Lower leg skin (tissue), 4 donors: Measurements from ENCODE around the gene RENBP. TPM values are rescaled to one million over a fixed set of nuclear protein-coding genes. Genes with fewer than 3 reads are reported as not detected.
A peak's percentile ranks its signal among the peaks of the same experiment; 100 is the strongest.

Source experiments
- DNase-seq, 2 donors: peaks; one replicate each; pipeline ENCODE4 v3.0.0-alpha.2; 2019; ENCODE audit warnings: low spot score in 2 of 2
- H3K4me3 ChIP-seq: fragments of 200-600 bp; sonication (generic); 2 replicates; pipeline ENCODE4 v1.5.1; 2017; ENCODE audit warnings: mild to moderate bottlenecking, low read depth; ENCODE audit not compliant: poor library complexity, severe bottlenecking
- CTCF ChIP-seq, 3 donors: fragments of 450-650 bp; IDR thresholded peaks; one replicate each; pipeline ENCODE4 v1.5.1; 2016; ENCODE audit warnings: antibody characterized with exemption in 3 of 3, mild to moderate bottlenecking in 3 of 3, moderate library complexity in 2 of 3
- POLR2A ChIP-seq, 2 donors: fragments of 450-650 bp; IDR thresholded peaks; one replicate each; pipeline ENCODE4 v1.6.1; 2016 to 2017; ENCODE audit warnings: antibody characterized with exemption in 2 of 2, mild to moderate bottlenecking in 1 of 2, moderate library complexity in 1 of 2
- WGBS, 2 donors: methylation state at CpG; one replicate each; pipeline ENCODE4 v1.1.5; 2018; 5-methylcytosine and 5-hydroxymethylcytosine counted together
- intact Hi-C: fragments of 100-400 bp; cut with DNase I; formaldehyde crosslinking; loops from one replicate; pipeline ENCODE4 v1.15.0; 2023; ENCODE audit warnings: low total_unique reads
- total RNA-seq, 4 donors: library from RNA; depleted of rRNA; stranded (reverse); fragments of >200 nt; gene quantifications; one replicate each; pipeline ENCODE4 v1.1.0, GENCODE V29; 2016

The RENBP gene
- total RNA-seq, 4 donors from 2014 or later: 0.76 to 11.8 (median 4.2) TPM

DNA sequence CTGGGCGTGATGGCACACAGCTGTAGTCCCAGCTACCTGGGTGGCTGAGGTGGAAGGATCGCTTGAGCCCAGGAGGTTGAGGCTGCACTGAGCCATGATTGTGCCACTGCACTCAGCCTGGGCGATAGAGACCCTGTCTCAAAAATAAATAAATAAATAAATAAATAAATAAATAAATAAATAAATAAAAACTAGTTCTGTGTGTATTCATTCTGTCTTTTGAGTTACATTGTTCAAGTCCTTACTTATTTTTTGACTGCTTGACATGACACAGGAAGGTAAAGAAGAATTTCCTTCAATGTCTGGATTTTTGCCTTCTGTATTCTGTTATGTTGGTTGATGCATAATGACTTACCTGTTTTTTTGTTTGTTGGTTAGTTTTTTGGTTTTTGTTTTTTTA, 7.4 kb downstream of the RENBP start:
- no peak for DNase-seq
- intact Hi-C loops: no loop called here
- WGBS, 2 donors: 82 to 100% methylated on average over 2 to 3 of the region's 3 CpGs
- TF ChIP-seq POLR2A (IDR thresholded peaks at IDR 0.05): no peak
- no peak for TF ChIP-seq CTCF (IDR thresholded peaks at IDR 0.05)
- no peak overlapping the region for H3K4me3 ChIP-seq

DNA sequence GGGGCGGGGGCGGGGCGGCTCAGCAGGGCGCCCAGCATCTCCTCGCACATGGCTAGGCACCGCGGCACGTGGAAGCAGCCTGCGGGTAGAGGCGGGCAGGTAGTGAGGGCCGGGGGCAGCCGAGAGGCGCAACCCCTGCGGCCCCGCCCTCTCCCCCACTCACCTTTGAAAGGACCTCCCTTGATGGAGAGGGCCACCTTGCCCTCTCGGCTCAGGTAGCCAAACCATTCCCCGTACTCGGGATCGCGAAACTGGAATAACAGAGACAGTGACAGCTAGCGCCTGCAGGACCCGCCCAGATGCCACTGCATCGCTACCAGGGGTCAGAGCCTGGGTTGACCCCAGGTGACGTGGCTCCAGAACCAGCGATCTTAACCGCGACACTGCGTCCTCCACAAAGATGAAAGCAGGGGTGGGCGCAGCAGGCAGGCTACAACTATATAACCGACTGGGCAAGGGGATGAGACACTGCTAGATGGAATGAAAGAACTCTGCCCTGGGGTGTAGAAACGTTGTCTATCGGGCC, 9.1 kb downstream of the RENBP start:
- 30 to 40% methylated on average over 2 to 28 of the region's 32 CpGs for WGBS, 2 donors
- H3K4me3 ChIP-seq: no peak overlapping the region
- intact Hi-C loops: no loop called here
- TF ChIP-seq CTCF (IDR thresholded peaks at IDR 0.05) (no peak), POLR2A (IDR thresholded peaks at IDR 0.05) (no peak)
- no peak for DNase-seq

- WGBS, 2 donors: 31% methylated on average over 52 of the region's 87 CpGs; no CpG with 5 or more reads in 1 of the 2 donors
- H3K4me3 ChIP-seq: peak within 1 kb of the TSS; percentile 58
- DNase-seq: no peak
- intact Hi-C loops: no loop called here
- TF ChIP-seq CTCF (IDR thresholded peaks at IDR 0.05): no peak
- no peak for TF ChIP-seq POLR2A (IDR thresholded peaks at IDR 0.05)
Measured at GRCh38 chrX:153934762-153935325, 9.6 kb downstream of the RENBP start, which contains the start of gene NAA10. Gene NAA10 (minus strand): TSS chrX:153935037. CDS start chrX:153934904, 133 bp downstream.

DNA sequence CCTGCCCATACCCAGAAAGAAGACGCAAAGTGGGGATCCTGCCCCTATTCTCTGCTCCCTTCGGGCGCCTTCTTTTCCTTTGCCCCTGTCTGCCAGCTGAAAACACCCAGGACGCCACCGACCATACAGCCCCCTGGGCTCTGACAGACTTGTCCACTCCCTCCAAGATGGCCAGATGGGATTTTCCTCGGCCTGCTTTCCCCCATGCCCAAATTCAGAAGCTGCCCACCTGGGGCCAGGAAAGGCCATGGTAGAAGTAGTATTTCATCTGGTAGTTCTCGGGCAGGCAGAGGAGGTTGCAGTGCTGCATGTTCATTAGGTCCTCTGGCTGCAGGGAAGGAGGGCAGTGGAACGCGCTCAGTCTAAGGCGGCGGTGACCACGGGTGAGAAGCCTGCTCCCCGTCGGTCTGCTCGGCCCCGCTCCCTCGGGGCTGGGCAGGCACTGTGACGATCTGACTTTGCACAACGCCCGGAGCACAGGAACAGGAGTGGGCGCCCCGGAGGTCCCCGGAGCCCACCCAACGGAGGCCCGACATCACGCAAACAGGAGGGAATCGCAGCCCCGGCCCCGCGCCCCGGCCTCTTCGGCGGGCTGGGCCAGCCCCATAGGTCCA, 10.2 kb downstream of the RENBP start:
- H3K4me3 ChIP-seq: peak overlapping the region; percentile 58
- intact Hi-C loops: no loop called here
- WGBS, 2 donors: 10 to 26% methylated on average over 6 to 29 of the region's 33 CpGs
- no peak for DNase-seq
- TF ChIP-seq CTCF (IDR thresholded peaks at IDR 0.05): no peak
- no peak for TF ChIP-seq POLR2A (IDR thresholded peaks at IDR 0.05)

DNA sequence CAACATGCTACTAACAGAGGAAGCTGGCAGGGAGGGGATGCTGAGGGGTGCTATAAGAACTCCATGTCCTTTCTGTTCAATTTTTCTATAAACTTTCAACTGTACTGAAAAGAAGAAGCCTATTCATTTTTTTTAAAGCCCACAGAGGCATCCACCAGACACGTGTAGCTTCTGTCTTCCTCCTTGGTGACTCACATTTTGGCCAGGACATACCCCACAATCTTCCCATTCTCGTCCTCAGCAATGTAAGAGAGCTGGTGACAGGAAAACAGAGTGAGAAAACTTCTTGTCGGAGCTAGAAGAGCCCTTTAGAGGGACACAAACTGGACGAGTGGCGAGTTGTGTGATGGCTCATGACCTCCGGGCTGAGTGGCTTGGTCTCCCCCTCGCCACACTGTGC, 10.7 kb downstream of the RENBP start:
- intact Hi-C loops: no loop called here
- TF ChIP-seq POLR2A (IDR thresholded peaks at IDR 0.05) (no peak), CTCF (IDR thresholded peaks at IDR 0.05) (no peak)
- WGBS, 2 donors: 27 to 44% methylated on average over 7 of the region's 7 CpGs
- no peak for DNase-seq
- no peak overlapping the region for H3K4me3 ChIP-seq
